Heart left ventricle (tissue), 13 donors: ENCODE data around the gene METTL17.

Source experiments
- CTCF ChIP-seq, 12 donors: fragments of 200-600 bp; sonication (generic) in 4 of 12; IDR thresholded peaks; one replicate each; pipeline versions ENCODE4 v1.5.0 to v1.8.0; 2018 to 2022; ENCODE audit warnings: antibody characterized with exemption in 12 of 12, mild to moderate bottlenecking in 5 of 12
- POLR2A ChIP-seq, 2 donors: fragments of 450-650 bp; IDR thresholded peaks; one replicate each; pipeline ENCODE4 v1.6.1; 2017; ENCODE audit warnings: antibody characterized with exemption in 2 of 2, mild to moderate bottlenecking in 2 of 2, moderate library complexity in 2 of 2
- donor health status: ischemic (EF 13 %, LVEDD 7.1; RV severe dilation, severe dysfunction).
- donor health status: DM: no; HTN: yes; CAD: no.
- donor health status: DM: no; HTN: no; CAD: no.
- donor health status: ischemic (EF 25% LVEDD 6.9; RV normal size, moderate dysfunction).
- donor health status: ischemic (EF 25% LVEDD 5.7; RV mildly dilated, moderate dysfunction).
- donor health status: ischemic (EF 35%, LVEDD 5.7; RV mildly dilated, moderate dysfunction).
- donor health status: nonischemic (EF 11% LVEDD 7.7; RV severe dilation, severe dysfunction).
- donor health status: DM: yes; HTN: yes; CAD: no.
- donor health status: PGD.
- donor health status: ischemic (EF 29% LVEDD 5.4; RV normal size, mild dysfunction).
- donor health status: nonischemic (EF 23%, LVEDD 6.1; RV moderate dilation, normal function).

- TF ChIP-seq CTCF (IDR thresholded peaks at IDR 0.05) (peak in 3 of 12 donors; percentile 6 to 26 (median 12)), POLR2A (IDR thresholded peaks at IDR 0.05) (no peak)
These were observed 49.0 kb downstream of the METTL17 start for GRCh38 chr14:21038441-21039422.
